Ectodermal cell (in vitro differentiated cells): ENCODE measurements around the gene TMEM175.

ENCODE experiments used
- H3K27ac ChIP-seq: 2 replicates; pipeline ENCODE4 v1.7.0; 2013; ENCODE audit warnings: mild to moderate bottlenecking, low read depth, low read length; ENCODE audit not compliant: insufficient read depth, poor library complexity, severe bottlenecking
- H3K27me3 ChIP-seq: 2 replicates; pipeline ENCODE4 v1.7.0; 2013; ENCODE audit warnings: mild to moderate bottlenecking, low read length; ENCODE audit not compliant: insufficient read depth, control insufficient read depth, poor library complexity, severe bottlenecking
- H3K36me3 ChIP-seq: one replicate; pipeline ENCODE4 v1.7.0; 2013; ENCODE audit warnings: low read length; ENCODE audit not compliant: control insufficient read depth, insufficient read depth
- H3K4me1 ChIP-seq: one replicate; pipeline ENCODE4 v1.7.0; 2013; ENCODE audit warnings: low read length; ENCODE audit not compliant: control insufficient read depth, insufficient read depth
- H3K4me3 ChIP-seq: 2 replicates; pipeline ENCODE4 v1.7.0; 2013; ENCODE audit warnings: low read depth, low read length, control low read depth; ENCODE audit not compliant: insufficient read depth
- H3K9me3 ChIP-seq: 2 replicates; pipeline ENCODE4 v1.7.0; 2013; ENCODE audit warnings: mild to moderate bottlenecking, low read length, moderate library complexity; ENCODE audit not compliant: control insufficient read depth
- WGBS, 2 experiments: methylation state at CpG; one replicate each; pipeline ENCODE4 v1.1.7; 2013; ENCODE audit warnings: missing lambda C conversion rate in 2 of 2; 5-methylcytosine and 5-hydroxymethylcytosine counted together

The TMEM175 gene

GRCh38 chr4:1000686-1001260 is 68.5 kb downstream of the TMEM175 start:
- no peaks in the 10 kb centered on the region for H3K4me1 ChIP-seq
- no peaks in the 10 kb centered on the region for H3K36me3 ChIP-seq
- 94 to 95% methylated on average over 15 of the region's 15 CpGs for WGBS, 2 experiments
- H3K27me3 ChIP-seq = peaks cover 100% of the 10 kb centered on the region
- no peaks in the 10 kb centered on the region for H3K9me3 ChIP-seq
- H3K4me3 ChIP-seq = no peak overlapping the region
- H3K27ac ChIP-seq = no peak overlapping the region

GRCh38 chr4:1001561-1002130 is 69.4 kb downstream of the TMEM175 start:
- H3K9me3 ChIP-seq = no peaks in the 10 kb centered on the region
- H3K4me1 ChIP-seq = no peaks in the 10 kb centered on the region
- H3K27me3 ChIP-seq = peaks cover 100% of the 10 kb centered on the region
- no peaks in the 10 kb centered on the region for H3K36me3 ChIP-seq
- WGBS, 2 experiments = 61 to 64% methylated on average over 48 of the region's 48 CpGs
- no peak overlapping the region for H3K27ac ChIP-seq
- H3K4me3 ChIP-seq = no peak overlapping the region

DNA sequence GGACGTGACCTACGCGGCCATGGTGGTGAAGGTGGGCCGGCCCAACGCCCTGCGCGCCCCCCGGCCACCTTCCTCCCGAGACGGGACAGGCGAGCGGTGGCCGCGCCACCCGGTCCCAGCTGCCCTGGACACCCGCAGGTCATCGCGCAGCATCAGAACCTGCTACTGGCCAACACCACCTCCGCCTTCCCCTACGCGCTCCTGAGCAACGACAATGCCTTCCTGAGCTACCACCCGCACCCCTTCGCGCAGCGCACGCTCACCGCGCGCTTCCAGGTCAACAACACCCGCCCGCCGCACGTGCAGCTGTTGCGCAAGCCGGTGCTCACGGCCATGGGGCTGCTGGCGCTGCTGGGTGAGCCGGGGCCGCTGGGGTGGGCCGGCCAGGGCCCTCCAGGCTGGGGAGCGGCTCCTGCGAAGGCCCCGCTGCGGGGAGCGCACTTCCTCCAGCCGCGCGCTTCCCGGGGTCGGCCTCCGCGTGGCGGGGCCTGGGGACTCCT is 69.9 kb downstream of the TMEM175 start:
- Histone ChIP-seq H3K4me3 (no peak overlapping the region), H3K27ac (no peak overlapping the region), H3K36me3 (no peaks in the 10 kb centered on the region), H3K9me3 (no peaks in the 10 kb centered on the region), H3K27me3 (peaks cover 100% of the 10 kb centered on the region), H3K4me1 (no peaks in the 10 kb centered on the region)
- WGBS, 2 experiments = 9 to 11% methylated on average over 54 of the region's 54 CpGs

DNA sequence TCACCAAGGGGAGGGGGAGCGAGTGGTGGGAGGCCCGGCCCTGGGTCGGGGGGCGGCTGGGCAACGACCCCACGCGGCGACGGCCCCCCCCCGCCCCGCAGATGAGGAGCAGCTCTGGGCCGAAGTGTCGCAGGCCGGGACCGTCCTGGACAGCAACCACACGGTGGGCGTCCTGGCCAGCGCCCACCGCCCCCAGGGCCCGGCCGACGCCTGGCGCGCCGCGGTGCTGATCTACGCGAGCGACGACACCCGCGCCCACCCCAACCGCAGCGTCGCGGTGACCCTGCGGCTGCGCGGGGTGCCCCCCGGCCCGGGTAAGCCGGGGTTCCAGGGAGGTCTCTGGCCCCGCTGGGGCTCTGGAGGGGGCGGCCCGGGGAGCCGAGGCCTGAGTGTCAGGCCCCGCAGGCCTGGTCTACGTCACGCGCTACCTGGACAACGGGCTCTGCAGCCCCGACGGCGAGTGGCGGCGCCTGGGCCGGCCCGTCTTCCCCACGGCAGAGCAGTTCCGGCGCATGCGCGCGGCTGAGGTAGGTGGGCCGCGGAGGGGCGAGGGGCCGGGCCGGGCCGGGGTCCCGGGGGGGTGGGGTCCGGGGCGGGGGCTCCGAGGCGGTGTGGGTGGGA is 70.5 kb downstream of the TMEM175 start:
- Histone ChIP-seq H3K4me1 (no peaks in the 10 kb centered on the region), H3K27me3 (peaks cover 100% of the 10 kb centered on the region), H3K36me3 (no peaks in the 10 kb centered on the region), H3K4me3 (peak overlapping the region; percentile 5), H3K27ac (no peak overlapping the region), H3K9me3 (no peaks in the 10 kb centered on the region)
- 6% methylated on average over 75 of the region's 75 CpGs for WGBS, 2 experiments

GRCh38 chr4:1003271-1004070 is 71.2 kb downstream of the TMEM175 start:
- no peak overlapping the region for H3K27ac ChIP-seq
- peak overlapping the region; percentile 5 for H3K4me3 ChIP-seq
- no peaks in the 10 kb centered on the region for H3K9me3 ChIP-seq
- no peaks in the 10 kb centered on the region for H3K36me3 ChIP-seq
- WGBS, 2 experiments = 32 to 33% methylated on average over 63 of the region's 63 CpGs
- H3K27me3 ChIP-seq = peaks cover 100% of the 10 kb centered on the region
- no peaks in the 10 kb centered on the region for H3K4me1 ChIP-seq

DNA sequence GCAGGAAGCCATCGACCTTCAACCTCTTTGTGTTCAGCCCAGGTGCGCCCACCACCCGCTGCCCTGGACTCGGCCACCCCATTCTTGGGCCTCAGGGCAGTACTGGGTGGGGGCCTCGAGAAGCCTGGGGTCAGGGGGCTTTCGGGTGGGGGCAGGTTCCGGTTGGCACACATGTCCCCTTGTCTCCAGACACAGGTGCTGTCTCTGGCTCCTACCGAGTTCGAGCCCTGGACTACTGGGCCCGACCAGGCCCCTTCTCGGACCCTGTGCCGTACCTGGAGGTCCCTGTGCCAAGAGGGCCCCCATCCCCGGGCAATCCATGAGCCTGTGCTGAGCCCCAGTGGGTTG is 71.8 kb downstream of the TMEM175 start:
- Histone ChIP-seq H3K4me3 (no peak overlapping the region), H3K27me3 (peaks cover 100% of the 10 kb centered on the region), H3K27ac (no peak overlapping the region), H3K9me3 (no peaks in the 10 kb centered on the region), H3K4me1 (no peaks in the 10 kb centered on the region), H3K36me3 (no peaks in the 10 kb centered on the region)
- WGBS, 2 experiments = 88 to 89% methylated on average over 13 of the region's 13 CpGs

GRCh38 chr4:1004557-1005485 is 72.6 kb downstream of the TMEM175 start:
- Histone ChIP-seq H3K36me3 (no peaks in the 10 kb centered on the region), H3K4me1 (no peaks in the 10 kb centered on the region), H3K9me3 (no peaks in the 10 kb centered on the region), H3K4me3 (no peak overlapping the region), H3K27me3 (peaks cover 98% of the 10 kb centered on the region), H3K27ac (no peak overlapping the region)
- WGBS, 2 experiments = 86% methylated on average over 25 of the region's 25 CpGs

- no peaks in the 10 kb centered on the region for H3K9me3 ChIP-seq
- no peaks in the 10 kb centered on the region for H3K36me3 ChIP-seq
- H3K27me3 ChIP-seq = peaks cover 92% of the 10 kb centered on the region
- no peak overlapping the region for H3K27ac ChIP-seq
- H3K4me1 ChIP-seq = peaks cover 4% of the 10 kb centered on the region
- 83 to 84% methylated on average over 5 of the region's 5 CpGs for WGBS, 2 experiments
- H3K4me3 ChIP-seq = no peak overlapping the region
Observed at GRCh38 chr4:1006856-1007255, 74.6 kb downstream of the TMEM175 start.
